Gastrocnemius medialis (tissue), 4 donors: ENCODE measurements around the gene SMOC1.

Experiments
- POLR2A ChIP-seq, 2 donors: fragments of 450-650 bp; IDR thresholded peaks; one replicate each; pipeline ENCODE4 v1.6.1; 2017; ENCODE audit warnings: antibody characterized with exemption in 2 of 2, mild to moderate bottlenecking in 2 of 2, moderate library complexity in 2 of 2
- TF ChIP-seq, protein P1 (sequence below), 5 experiments: fragments of 450-650 bp in 3 of 5; fragments of 200-600 bp in 2 of 5; sonication (generic) in 2 of 5; IDR thresholded peaks in 4 of 5; conservative IDR thresholded peaks in 1 of 5; 1 replicate in 4 of 5; 2 replicates in 1 of 5; pipeline ENCODE4 v1.5.1; 2016 to 2019; ENCODE audit warnings: antibody characterized with exemption in 5 of 5, mild to moderate bottlenecking in 3 of 5, moderate library complexity in 3 of 5

GRCh38 chr14:69853774-69854173, 25.4 kb upstream of the SMOC1 start:
- TF ChIP-seq POLR2A (IDR thresholded peaks at IDR 0.05), result no peak
- TF ChIP-seq, protein P1, sequence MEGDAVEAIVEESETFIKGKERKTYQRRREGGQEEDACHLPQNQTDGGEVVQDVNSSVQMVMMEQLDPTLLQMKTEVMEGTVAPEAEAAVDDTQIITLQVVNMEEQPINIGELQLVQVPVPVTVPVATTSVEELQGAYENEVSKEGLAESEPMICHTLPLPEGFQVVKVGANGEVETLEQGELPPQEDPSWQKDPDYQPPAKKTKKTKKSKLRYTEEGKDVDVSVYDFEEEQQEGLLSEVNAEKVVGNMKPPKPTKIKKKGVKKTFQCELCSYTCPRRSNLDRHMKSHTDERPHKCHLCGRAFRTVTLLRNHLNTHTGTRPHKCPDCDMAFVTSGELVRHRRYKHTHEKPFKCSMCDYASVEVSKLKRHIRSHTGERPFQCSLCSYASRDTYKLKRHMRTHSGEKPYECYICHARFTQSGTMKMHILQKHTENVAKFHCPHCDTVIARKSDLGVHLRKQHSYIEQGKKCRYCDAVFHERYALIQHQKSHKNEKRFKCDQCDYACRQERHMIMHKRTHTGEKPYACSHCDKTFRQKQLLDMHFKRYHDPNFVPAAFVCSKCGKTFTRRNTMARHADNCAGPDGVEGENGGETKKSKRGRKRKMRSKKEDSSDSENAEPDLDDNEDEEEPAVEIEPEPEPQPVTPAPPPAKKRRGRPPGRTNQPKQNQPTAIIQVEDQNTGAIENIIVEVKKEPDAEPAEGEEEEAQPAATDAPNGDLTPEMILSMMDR (IDR thresholded peaks at IDR 0.05 in 4 of 5, conservative IDR thresholded peaks at IDR 0.05 in 1 of 5), result no peak
